ENCODE data around the gene EEF1G. TPM values are rescaled to one million over a fixed set of nuclear protein-coding genes. Genes with fewer than 3 reads are reported as not detected.

EEF1G gene
- total and polyA plus RNA-seq, 2 of the 13 experiments (the other 11 are each of a cell fraction or from before 2014, with no cell fraction given): 1,787 to 2,144 TPM

DNA sequence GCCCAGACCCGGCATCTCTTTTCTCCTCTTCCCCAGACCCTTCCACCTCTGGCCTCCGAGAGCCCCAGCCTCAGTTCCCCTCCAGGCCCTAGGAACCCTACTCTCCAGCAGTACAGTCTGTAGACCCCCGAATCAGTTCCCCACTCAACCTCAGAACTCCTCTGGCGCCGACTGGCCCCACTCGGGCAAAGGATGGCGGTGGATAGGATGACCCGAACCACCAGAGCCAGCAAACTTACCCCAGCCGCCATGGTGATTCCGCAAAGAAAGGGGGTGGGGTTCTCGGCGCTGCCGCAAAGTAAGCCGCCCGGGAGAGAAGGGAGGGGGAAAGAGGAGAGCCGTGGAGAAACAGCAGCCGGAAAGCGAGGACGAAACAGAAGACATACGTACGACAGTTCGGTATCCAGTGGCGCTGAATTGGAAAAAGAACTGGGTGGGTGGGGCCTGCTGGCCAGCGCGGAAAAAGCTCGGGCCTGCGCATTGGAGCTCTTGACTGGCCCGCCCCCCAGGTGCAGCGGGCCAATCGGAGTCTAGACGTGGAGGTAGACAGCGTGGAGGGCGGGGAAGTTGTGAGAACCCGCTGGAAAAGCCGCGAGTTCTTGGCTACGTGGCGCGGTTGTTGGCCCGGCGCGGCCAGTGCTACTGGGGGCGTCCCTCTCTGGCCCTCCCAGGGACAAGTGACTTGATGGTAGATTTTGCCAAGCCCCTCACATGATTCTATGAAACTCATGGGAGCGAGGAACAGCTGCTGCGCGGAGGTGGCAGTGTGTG, at the start of gene EEF1G (continued):
- peak; percentile 85 for TF ChIP-seq DRAP1 (CRISPR knock-in tag; IDR thresholded peaks at IDR 0.05)
- TF ChIP-seq, protein P1, sequence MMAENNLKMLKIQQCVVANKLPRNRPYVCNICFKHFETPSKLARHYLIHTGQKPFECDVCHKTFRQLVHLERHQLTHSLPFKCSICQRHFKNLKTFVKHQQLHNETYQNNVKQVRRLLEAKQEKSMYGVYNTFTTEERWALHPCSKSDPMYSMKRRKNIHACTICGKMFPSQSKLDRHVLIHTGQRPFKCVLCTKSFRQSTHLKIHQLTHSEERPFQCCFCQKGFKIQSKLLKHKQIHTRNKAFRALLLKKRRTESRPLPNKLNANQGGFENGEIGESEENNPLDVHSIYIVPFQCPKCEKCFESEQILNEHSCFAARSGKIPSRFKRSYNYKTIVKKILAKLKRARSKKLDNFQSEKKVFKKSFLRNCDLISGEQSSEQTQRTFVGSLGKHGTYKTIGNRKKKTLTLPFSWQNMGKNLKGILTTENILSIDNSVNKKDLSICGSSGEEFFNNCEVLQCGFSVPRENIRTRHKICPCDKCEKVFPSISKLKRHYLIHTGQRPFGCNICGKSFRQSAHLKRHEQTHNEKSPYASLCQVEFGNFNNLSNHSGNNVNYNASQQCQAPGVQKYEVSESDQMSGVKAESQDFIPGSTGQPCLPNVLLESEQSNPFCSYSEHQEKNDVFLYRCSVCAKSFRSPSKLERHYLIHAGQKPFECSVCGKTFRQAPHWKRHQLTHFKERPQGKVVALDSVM (CRISPR knock-in tag; IDR thresholded peaks at IDR 0.05): peak; percentile 54
- TF ChIP-seq SNAPC4 (CRISPR knock-in tag; IDR thresholded peaks at IDR 0.05): no peak
- TF ChIP-seq, protein P2, sequence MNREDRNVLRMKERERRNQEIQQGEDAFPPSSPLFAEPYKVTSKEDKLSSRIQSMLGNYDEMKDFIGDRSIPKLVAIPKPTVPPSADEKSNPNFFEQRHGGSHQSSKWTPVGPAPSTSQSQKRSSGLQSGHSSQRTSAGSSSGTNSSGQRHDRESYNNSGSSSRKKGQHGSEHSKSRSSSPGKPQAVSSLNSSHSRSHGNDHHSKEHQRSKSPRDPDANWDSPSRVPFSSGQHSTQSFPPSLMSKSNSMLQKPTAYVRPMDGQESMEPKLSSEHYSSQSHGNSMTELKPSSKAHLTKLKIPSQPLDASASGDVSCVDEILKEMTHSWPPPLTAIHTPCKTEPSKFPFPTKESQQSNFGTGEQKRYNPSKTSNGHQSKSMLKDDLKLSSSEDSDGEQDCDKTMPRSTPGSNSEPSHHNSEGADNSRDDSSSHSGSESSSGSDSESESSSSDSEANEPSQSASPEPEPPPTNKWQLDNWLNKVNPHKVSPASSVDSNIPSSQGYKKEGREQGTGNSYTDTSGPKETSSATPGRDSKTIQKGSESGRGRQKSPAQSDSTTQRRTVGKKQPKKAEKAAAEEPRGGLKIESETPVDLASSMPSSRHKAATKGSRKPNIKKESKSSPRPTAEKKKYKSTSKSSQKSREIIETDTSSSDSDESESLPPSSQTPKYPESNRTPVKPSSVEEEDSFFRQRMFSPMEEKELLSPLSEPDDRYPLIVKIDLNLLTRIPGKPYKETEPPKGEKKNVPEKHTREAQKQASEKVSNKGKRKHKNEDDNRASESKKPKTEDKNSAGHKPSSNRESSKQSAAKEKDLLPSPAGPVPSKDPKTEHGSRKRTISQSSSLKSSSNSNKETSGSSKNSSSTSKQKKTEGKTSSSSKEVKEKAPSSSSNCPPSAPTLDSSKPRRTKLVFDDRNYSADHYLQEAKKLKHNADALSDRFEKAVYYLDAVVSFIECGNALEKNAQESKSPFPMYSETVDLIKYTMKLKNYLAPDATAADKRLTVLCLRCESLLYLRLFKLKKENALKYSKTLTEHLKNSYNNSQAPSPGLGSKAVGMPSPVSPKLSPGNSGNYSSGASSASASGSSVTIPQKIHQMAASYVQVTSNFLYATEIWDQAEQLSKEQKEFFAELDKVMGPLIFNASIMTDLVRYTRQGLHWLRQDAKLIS (CRISPR knock-in tag; IDR thresholded peaks at IDR 0.05): no peak; the same call in 1 of the 2 replicates
- peak; percentile 48; the same call in 1 of the 2 replicates for TF ChIP-seq CREB1 (IDR thresholded peaks at IDR 0.05)
- TF ChIP-seq CREB1 (CRISPR knock-in tag; IDR thresholded peaks at IDR 0.05): peak; percentile 62
- peak; percentile 92 for TF ChIP-seq ZNF430 (CRISPR knock-in tag; IDR thresholded peaks at IDR 0.05)
- TF ChIP-seq ZNF383 (CRISPR knock-in tag; IDR thresholded peaks at IDR 0.05; ENCODE audit: borderline replicate concordance): 0 out of 2 replicates have a peak, but pooled peaks have one; percentile 20
- TF ChIP-seq MAF1 (CRISPR knock-in tag; IDR thresholded peaks at IDR 0.05; ENCODE audit: borderline replicate concordance): 0 out of 2 replicates have a peak, but pooled peaks have one; percentile 29
- peak; percentile 48 for TF ChIP-seq XRCC5 (optimal IDR thresholded peaks at IDR 0.05; ENCODE audit: low read length)
- TF ChIP-seq XBP1 (CRISPR knock-in tag; IDR thresholded peaks at IDR 0.05): no peak
- TF ChIP-seq, protein P3, sequence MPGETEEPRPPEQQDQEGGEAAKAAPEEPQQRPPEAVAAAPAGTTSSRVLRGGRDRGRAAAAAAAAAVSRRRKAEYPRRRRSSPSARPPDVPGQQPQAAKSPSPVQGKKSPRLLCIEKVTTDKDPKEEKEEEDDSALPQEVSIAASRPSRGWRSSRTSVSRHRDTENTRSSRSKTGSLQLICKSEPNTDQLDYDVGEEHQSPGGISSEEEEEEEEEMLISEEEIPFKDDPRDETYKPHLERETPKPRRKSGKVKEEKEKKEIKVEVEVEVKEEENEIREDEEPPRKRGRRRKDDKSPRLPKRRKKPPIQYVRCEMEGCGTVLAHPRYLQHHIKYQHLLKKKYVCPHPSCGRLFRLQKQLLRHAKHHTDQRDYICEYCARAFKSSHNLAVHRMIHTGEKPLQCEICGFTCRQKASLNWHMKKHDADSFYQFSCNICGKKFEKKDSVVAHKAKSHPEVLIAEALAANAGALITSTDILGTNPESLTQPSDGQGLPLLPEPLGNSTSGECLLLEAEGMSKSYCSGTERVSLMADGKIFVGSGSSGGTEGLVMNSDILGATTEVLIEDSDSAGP (CRISPR knock-in tag; IDR thresholded peaks at IDR 0.05; ENCODE audit: borderline replicate concordance): peak; percentile 28; the same call in 1 of the 2 replicates
- TF ChIP-seq, protein P4, sequence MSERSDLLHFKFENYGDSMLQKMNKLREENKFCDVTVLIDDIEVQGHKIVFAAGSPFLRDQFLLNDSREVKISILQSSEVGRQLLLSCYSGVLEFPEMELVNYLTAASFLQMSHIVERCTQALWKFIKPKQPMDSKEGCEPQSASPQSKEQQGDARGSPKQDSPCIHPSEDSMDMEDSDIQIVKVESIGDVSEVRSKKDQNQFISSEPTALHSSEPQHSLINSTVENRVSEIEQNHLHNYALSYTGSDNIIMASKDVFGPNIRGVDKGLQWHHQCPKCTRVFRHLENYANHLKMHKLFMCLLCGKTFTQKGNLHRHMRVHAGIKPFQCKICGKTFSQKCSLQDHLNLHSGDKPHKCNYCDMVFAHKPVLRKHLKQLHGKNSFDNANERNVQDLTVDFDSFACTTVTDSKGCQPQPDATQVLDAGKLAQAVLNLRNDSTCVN (CRISPR knock-in tag; IDR thresholded peaks at IDR 0.05; ENCODE audit: borderline replicate concordance): peak; percentile 27; the same call in 1 of the 2 replicates

Measured in HepG2 (cell line).